CD8-positive, alpha-beta memory T cell (primary cell): ENCODE results near the gene PACSIN1. TPM values are rescaled to one million over a fixed set of nuclear protein-coding genes. Genes with fewer than 3 reads are reported as not detected.

Experiments used
- CTCF ChIA-PET: fragments of 350-600 bp; sonication (Branson Sonifier 250); formaldehyde crosslinking; loops from one replicate; lab custom pipeline; 2021; ENCODE audit warnings: antibody characterized with exemption; lab: Charles Lee
- POLR2A ChIA-PET: fragments of 350-600 bp; sonication (Branson Sonifier 250); formaldehyde crosslinking; loops from one replicate; lab custom pipeline; 2021; ENCODE audit warnings: antibody characterized with exemption; lab: Charles Lee
- DNase-seq, 5 donors: peaks; one replicate each; pipeline versions ENCODE4 v3.0.0 to v3.0.0-alpha.2; 2020 to 2022; ENCODE audit warnings: mixed read lengths in 1 of 5
- H3K27ac ChIP-seq: one replicate; pipeline ENCODE4 v1.7.0; 2013; ENCODE audit warnings: low read depth, mild to moderate bottlenecking, low read length, moderate library complexity
- H3K27me3 ChIP-seq: 2 replicates; pipeline ENCODE4 v1.7.0; 2013; ENCODE audit warnings: low read length, mild to moderate bottlenecking; ENCODE audit not compliant: insufficient read depth, poor library complexity, severe bottlenecking
- H3K36me3 ChIP-seq: 2 replicates; pipeline ENCODE4 v1.7.0; 2013; ENCODE audit warnings: mild to moderate bottlenecking, low read length, moderate library complexity; ENCODE audit not compliant: insufficient read depth
- H3K4me1 ChIP-seq: 2 replicates; pipeline ENCODE4 v1.7.0; 2013; ENCODE audit warnings: mild to moderate bottlenecking, low read length, moderate library complexity; ENCODE audit not compliant: insufficient read depth
- H3K4me3 ChIP-seq: 2 replicates; pipeline ENCODE4 v1.7.0; 2013; ENCODE audit warnings: mild to moderate bottlenecking, low read length
- H3K9me3 ChIP-seq: 2 replicates; pipeline ENCODE4 v1.7.0; 2013; ENCODE audit warnings: mild to moderate bottlenecking, low read length
- H3K27ac Mint-ChIP-seq, 8 donors: one replicate each; pipeline ENCODE4 v1.8.0; 2020 to 2021; ENCODE audit warnings: mixed read lengths in 8 of 8, mild to moderate bottlenecking in 6 of 8, inconsistent platforms in 3 of 8, moderate library complexity in 3 of 8
- H3K27me3 Mint-ChIP-seq, 2 donors: one replicate each; pipeline ENCODE4 v1.8.0; 2020 to 2021; ENCODE audit warnings: mixed read lengths in 2 of 2, mild to moderate bottlenecking in 1 of 2, moderate library complexity in 1 of 2
- H3K36me3 Mint-ChIP-seq, 3 donors: one replicate each; pipeline ENCODE4 v1.8.0; 2020 to 2021; ENCODE audit warnings: mixed read lengths in 3 of 3, inconsistent platforms in 1 of 3, mild to moderate bottlenecking in 1 of 3
- H3K4me1 Mint-ChIP-seq, 3 donors: one replicate each; pipeline ENCODE4 v1.8.0; 2020 to 2021; ENCODE audit warnings: mixed read lengths in 3 of 3, inconsistent platforms in 1 of 3, mild to moderate bottlenecking in 1 of 3
- H3K4me3 Mint-ChIP-seq, 7 donors: one replicate each; pipeline ENCODE4 v1.8.0; 2020 to 2021; ENCODE audit warnings: mixed read lengths in 7 of 7, mild to moderate bottlenecking in 6 of 7, moderate library complexity in 4 of 7, inconsistent platforms in 2 of 7
- H3K9me3 Mint-ChIP-seq, 5 donors: one replicate each; pipeline ENCODE4 v1.8.0; 2020 to 2022; ENCODE audit warnings: mixed read lengths in 5 of 5, mild to moderate bottlenecking in 3 of 5, moderate library complexity in 2 of 5, inconsistent platforms in 1 of 5
- polyA plus RNA-seq: library from polyadenylated mRNA; unstranded; fragments of 300-500 nt; fragmentation: Illumina TruSeq; gene quantifications from one replicate; pipeline ENCODE4 v1.2.3, GENCODE V29; 2021
- total RNA-seq, 2 experiments: library from RNA; stranded (reverse); gene quantifications; one replicate each; pipeline ENCODE4 v1.2.3, GENCODE V29; 2021

PACSIN1 gene
- total and polyA plus RNA-seq, 3 experiments from 2014 or later: 0.64 to 5.6 (median 0.70) TPM

DNA sequence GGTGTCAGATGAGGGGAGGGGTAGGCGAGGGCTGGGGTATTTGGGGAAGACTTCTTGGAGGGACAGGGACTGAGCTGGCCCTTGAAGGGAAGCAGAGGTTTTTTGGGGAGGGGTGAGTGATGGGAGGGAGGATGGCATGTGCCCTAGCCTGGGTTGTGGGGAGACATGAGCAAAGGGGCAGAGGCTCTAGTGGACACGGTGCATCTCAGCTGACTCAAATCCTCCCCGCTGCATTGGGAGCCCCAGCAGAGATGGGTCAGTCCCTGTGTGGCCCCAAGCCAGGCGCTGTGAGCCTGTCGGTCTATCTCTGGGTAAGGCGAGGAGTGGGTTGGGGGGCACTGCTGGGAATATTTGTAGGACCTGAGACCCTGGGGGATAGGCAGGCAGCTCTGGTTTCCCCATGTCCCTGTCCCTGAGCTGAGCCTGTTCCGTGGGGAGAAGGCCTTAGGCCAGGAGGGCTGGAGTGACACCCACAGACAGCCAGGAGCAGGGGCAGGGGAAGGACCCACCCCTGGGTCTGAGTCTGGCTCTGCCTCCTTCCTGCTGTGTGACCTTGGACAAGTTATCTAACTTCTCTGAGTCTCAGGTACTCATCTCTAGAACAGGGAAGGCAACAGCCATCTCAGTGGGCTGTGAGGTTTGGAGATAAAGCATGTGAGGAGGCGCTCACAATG is 54.2 kb downstream of the PACSIN1 start:
- CTCF ChIA-PET: no interaction called here
- Mint-ChIP-seq H3K27me3 (peaks cover 1 to 3% of the 10 kb centered on the region in 2 donors), H3K36me3 (no peaks in the 10 kb centered on the region), H3K27ac (peak overlapping the region in 2 of 8 donors; percentile 33 to 42), H3K4me1 (peaks cover 10 to 17% (median 12%) of the 10 kb centered on the region in 3 donors), H3K9me3 (no peaks in the 10 kb centered on the region), H3K4me3 (no peak overlapping the region)
- Histone ChIP-seq H3K4me3 (no peak overlapping the region), H3K36me3 (no peaks in the 10 kb centered on the region), H3K4me1 (no peaks in the 10 kb centered on the region), H3K9me3 (no peaks in the 10 kb centered on the region), H3K27ac (no peak overlapping the region), H3K27me3 (no peaks in the 10 kb centered on the region)
- POLR2A ChIA-PET: no interaction called here
- DNase-seq: peak in 1 of 5 donors; percentile 39

DNA sequence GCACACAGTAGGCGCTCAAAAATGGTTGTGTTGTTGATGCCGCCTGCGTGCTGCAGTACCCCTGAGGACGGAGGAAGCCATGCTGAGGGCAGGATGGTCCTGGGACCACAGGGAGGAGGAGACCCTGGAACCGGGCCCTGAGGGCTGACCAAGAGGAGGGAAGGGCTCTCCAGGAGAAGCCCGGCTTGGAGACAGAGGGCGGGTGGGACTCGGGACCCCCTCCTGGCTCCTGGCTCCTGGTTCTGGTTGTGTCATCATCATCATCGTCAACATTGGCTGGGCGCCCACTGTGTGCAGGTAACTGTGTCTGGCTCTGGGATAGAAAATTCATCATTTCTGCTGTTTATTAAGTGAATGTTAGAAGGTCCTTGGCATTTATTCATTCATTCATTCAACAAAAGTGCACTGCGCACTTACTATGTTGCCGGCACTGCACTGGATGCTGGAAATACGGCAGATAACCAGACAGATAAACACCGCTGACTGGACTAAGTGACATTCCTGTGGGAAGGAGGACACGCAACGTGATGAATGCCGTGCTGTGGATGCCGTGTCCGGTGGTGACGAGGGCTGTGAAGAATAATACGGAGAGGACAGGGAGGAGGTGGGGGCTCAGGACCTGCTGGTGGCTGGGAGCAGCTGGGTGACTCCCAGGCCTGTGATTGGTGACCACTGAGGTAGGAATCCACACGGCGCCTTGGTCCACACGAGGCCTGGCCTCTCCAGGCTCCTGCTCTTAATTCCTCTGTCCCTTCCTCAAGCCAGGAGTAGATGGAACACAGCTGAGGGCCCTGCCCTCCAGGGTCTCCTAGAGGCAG is 55.0 kb downstream of the PACSIN1 start:
- no peak overlapping the region for H3K4me3 Mint-ChIP-seq
- peak in 1 of 5 donors; percentile 39 for DNase-seq
- no peak overlapping the region for H3K27ac Mint-ChIP-seq
- Histone ChIP-seq H3K36me3 (no peaks in the 10 kb centered on the region), H3K27ac (no peak overlapping the region), H3K4me1 (no peaks in the 10 kb centered on the region), H3K4me3 (no peak overlapping the region), H3K9me3 (no peaks in the 10 kb centered on the region), H3K27me3 (no peaks in the 10 kb centered on the region)
- peaks cover 1 to 3% of the 10 kb centered on the region in 2 donors for H3K27me3 Mint-ChIP-seq
- ChIA-PET POLR2A (no interaction called here), CTCF (no interaction called here)
- H3K36me3 Mint-ChIP-seq: no peaks in the 10 kb centered on the region
- H3K4me1 Mint-ChIP-seq: peaks cover 10 to 17% (median 12%) of the 10 kb centered on the region in 3 donors
- H3K9me3 Mint-ChIP-seq: no peaks in the 10 kb centered on the region

DNA sequence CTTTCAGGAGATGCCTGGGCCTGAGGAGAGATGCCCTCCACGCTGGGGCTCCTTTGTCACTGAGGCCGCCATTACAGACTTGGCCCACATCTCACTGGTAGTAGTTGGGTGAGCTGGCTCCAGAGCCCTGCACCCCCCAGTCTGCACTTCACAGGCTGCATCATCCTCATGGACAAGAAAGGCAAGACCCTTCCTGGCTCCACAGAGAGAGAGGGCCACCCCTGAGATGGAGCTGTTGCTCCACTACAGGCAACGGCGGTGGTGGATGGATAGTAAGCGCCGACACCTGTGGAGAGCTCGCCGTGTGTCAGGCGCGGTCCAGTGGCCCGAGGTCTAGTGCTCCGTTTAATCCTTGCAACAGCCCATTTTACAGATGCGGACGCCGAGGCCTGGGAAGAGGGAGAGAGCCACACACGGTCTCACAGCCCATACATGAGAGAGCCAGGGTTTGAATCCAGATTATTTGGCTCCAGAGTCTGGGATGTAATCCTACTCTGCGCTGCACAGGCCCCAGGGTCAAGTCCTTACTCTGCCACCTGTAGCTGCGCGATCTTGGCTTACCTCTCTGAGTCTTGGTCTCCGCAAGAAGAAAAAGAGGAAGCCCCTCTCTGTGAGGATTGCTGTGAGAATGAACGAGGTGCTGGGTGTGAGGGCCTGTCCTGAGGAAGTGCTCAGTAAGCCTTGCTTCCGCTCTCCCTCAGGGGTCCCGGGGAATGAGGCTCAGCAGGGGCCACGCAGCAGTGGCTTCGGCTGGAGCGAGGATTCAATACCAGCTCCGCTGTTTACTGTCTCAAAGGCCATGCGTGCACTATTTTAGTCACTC is 55.8 kb downstream of the PACSIN1 start:
- Histone ChIP-seq H3K27me3 (no peaks in the 10 kb centered on the region), H3K4me3 (no peak overlapping the region), H3K9me3 (no peaks in the 10 kb centered on the region), H3K36me3 (no peaks in the 10 kb centered on the region), H3K27ac (no peak overlapping the region), H3K4me1 (peaks cover 6% of the 10 kb centered on the region)
- Mint-ChIP-seq H3K9me3 (no peaks in the 10 kb centered on the region), H3K36me3 (no peaks in the 10 kb centered on the region), H3K4me3 (no peak overlapping the region), H3K27me3 (peaks cover 1 to 3% of the 10 kb centered on the region in 2 donors), H3K27ac (peak overlapping the region in 1 of 8 donors; percentile 7), H3K4me1 (peaks cover 10 to 17% (median 12%) of the 10 kb centered on the region in 3 donors)
- DNase-seq: peak in 1 of 5 donors; percentile 44
- POLR2A ChIA-PET: no interaction called here
- CTCF ChIA-PET: no interaction called here

DNA sequence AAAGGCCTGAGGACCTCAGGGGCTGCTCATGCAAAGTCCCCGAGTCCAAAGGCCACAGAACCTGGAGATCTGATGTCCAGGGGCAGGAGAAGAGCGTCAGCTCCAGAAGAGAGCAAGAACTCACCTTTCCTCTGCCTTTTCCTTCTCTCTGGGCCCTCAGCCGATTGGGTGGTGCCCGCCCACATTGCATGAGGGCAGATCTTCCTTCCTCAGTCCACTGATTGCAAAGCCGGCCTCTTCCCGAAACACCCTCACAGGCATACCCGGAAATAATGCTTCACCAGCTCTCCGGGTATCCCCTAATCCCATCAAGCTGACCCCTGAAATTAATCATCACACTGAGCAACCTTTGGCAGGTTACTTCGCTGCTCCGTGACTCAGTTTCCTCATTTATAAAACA is 56.9 kb downstream of the PACSIN1 start:
- Mint-ChIP-seq H3K27me3 (peaks cover 1 to 3% of the 10 kb centered on the region in 2 donors), H3K9me3 (no peaks in the 10 kb centered on the region), H3K4me3 (no peak overlapping the region), H3K36me3 (no peaks in the 10 kb centered on the region), H3K4me1 (peaks cover 14 to 23% (median 20%) of the 10 kb centered on the region in 3 donors), H3K27ac (peak overlapping the region in 2 of 8 donors; percentile 39 to 59)
- Histone ChIP-seq H3K4me3 (no peak overlapping the region), H3K27me3 (no peaks in the 10 kb centered on the region), H3K36me3 (no peaks in the 10 kb centered on the region), H3K9me3 (no peaks in the 10 kb centered on the region), H3K4me1 (peaks cover 14% of the 10 kb centered on the region), H3K27ac (no peak overlapping the region)
- peak in 1 of 5 donors; percentile 36 for DNase-seq
- ChIA-PET CTCF (interaction anchor here (1.1 kb wide), 1 partner anchor 11 kb away, joined by 3 read pairs; no protein-coding TSS in a partner anchor), POLR2A (no interaction called here)

DNA sequence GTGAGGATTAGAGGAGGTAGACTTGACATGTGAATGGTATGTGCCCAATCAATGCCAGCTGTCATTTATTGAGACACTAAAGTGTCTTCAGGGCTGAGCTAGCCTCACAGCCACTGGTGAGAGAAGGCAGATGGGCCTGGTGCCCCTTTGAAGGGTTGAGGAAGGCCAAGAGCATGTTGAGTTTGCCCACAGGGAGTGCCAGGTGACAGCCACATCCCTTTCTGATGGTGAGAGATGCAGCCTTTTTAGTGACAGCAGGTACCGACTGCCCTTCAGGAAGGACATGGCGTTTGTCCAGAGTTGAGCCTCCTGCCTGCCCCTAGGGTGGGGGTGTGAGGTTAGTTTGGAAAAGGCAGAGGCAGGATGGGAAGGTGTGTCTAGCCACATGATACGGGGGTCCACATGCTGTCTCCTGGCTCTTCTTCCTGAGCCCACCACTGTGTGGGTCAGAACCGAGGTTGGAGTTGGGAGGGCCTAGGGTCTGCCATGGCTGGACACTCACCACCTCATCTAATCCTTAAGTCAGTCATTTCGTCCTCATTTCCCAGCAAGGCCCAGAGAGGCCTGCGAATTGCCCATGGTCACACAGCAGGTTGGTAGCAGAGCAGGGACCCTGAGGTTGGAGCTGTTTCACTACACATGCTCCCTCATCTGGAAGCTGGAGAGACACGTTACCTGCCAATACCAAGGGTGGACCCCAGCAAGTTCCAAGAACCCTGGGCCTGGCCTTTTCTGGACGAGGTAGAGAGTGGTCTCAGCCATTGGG is 57.7 kb downstream of the PACSIN1 start:
- Mint-ChIP-seq H3K36me3 (peaks cover 0 to 1% (median 0%) of the 10 kb centered on the region in 3 donors), H3K4me3 (peak overlapping the region in 2 of 7 donors; percentile 12 to 81), H3K4me1 (peaks cover 15 to 24% (median 21%) of the 10 kb centered on the region in 3 donors), H3K9me3 (no peaks in the 10 kb centered on the region), H3K27me3 (peaks cover 1 to 3% of the 10 kb centered on the region in 2 donors), H3K27ac (peak overlapping the region in 6 of 8 donors; percentile 21 to 87 (median 52))
- peak in 1 of 5 donors; percentile 22 for DNase-seq
- POLR2A ChIA-PET: no interaction called here
- Histone ChIP-seq H3K9me3 (no peaks in the 10 kb centered on the region), H3K36me3 (no peaks in the 10 kb centered on the region), H3K4me3 (no peak overlapping the region), H3K27ac (no peak overlapping the region), H3K27me3 (no peaks in the 10 kb centered on the region), H3K4me1 (peaks cover 14% of the 10 kb centered on the region)
- CTCF ChIA-PET: interaction anchor here (1.1 kb wide), 1 partner anchor 12 kb away, joined by 3 read pairs; no protein-coding TSS in a partner anchor

DNA sequence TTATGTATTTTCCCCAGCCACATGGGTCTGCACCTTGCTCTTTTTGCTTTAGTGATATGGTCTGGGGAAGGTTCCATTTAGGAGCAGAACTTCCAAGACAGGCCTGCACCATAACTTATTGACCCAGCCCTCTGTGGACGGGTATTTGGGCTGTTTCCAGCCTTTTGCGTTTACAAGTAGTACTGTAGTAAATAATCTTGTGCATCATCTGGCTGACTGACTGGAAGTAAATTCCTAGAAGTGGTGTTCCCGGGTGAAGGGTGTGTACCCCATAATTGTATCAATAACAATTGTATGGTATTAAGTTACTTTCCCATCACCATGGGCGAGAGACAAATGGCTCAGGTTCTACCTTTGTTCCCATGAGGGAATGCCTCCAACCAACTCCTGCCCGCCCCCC is 58.6 kb downstream of the PACSIN1 start:
- Histone ChIP-seq H3K27ac (no peak overlapping the region), H3K4me1 (peaks cover 14% of the 10 kb centered on the region), H3K9me3 (no peaks in the 10 kb centered on the region), H3K36me3 (no peaks in the 10 kb centered on the region), H3K4me3 (no peak overlapping the region), H3K27me3 (no peaks in the 10 kb centered on the region)
- ChIA-PET POLR2A (no interaction called here), CTCF (no interaction called here)
- Mint-ChIP-seq H3K4me1 (peaks cover 15 to 24% (median 21%) of the 10 kb centered on the region in 3 donors), H3K9me3 (no peaks in the 10 kb centered on the region), H3K27ac (peak overlapping the region in 2 of 8 donors; percentile 19 to 54), H3K27me3 (peaks cover 0 to 1% of the 10 kb centered on the region in 2 donors), H3K36me3 (peaks cover 0 to 1% (median 0%) of the 10 kb centered on the region in 3 donors), H3K4me3 (no peak overlapping the region)
- no peak for DNase-seq

DNA sequence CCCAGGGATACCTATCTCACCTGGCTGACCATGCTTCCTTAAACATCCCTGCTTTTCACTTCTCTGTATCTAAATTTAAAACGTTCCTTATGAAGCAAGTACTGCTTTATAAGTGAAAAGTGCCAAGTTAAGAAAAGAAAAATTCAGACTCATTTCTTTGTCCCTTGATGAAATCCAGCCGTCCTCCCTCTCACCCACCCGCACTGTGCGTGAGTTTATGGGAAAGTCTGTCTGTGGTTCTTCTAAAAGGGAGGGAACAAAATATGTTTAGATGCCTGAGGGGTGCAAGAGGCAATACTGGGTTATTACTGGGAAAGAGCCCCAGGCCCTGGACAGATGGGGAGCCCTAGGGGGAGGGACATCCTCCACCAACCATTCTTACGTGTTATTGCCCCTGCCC is 59.1 kb downstream of the PACSIN1 start:
- ChIA-PET POLR2A (no interaction called here), CTCF (no interaction called here)
- no peak for DNase-seq
- H3K4me3 Mint-ChIP-seq: peak overlapping the region in 1 of 7 donors; percentile 29
- no peaks in the 10 kb centered on the region for H3K9me3 ChIP-seq
- H3K27ac Mint-ChIP-seq: peak overlapping the region in 1 of 8 donors; percentile 43
- H3K36me3 ChIP-seq: no peaks in the 10 kb centered on the region
- H3K36me3 Mint-ChIP-seq: peaks cover 0 to 1% (median 0%) of the 10 kb centered on the region in 3 donors
- H3K4me1 Mint-ChIP-seq: peaks cover 15 to 24% (median 21%) of the 10 kb centered on the region in 3 donors
- peaks cover 14% of the 10 kb centered on the region for H3K4me1 ChIP-seq
- no peaks in the 10 kb centered on the region for H3K27me3 ChIP-seq
- H3K27ac ChIP-seq: no peak overlapping the region
- H3K9me3 Mint-ChIP-seq: no peaks in the 10 kb centered on the region
- H3K4me3 ChIP-seq: no peak overlapping the region
- peaks cover 0 to 1% of the 10 kb centered on the region in 2 donors for H3K27me3 Mint-ChIP-seq
